ENCODE results near the gene CFAP97.

Gene CFAP97

GRCh38 chr4:185227713-185228278 is 24.0 kb upstream of the CFAP97 start:
- H3K27me3 Mint-ChIP-seq (ENCODE audit: low read depth), result no peaks in the 10 kb centered on the region
- H3K9me3 Mint-ChIP-seq, result no peaks in the 10 kb centered on the region
- no peaks in the 10 kb centered on the region for H3K36me3 Mint-ChIP-seq (ENCODE audit: low read depth)
- H3K4me1 Mint-ChIP-seq, result peaks cover 6% of the 10 kb centered on the region
- no peak for TF ChIP-seq CTCF (IDR thresholded peaks at IDR 0.05; ENCODE audit: unreplicated experiment in 3 of 3)
- H3K4me3 Mint-ChIP-seq, result no peak overlapping the region
- H3K27ac Mint-ChIP-seq, result no peak overlapping the region

GRCh38 chr4:185227131-185227551 is 23.3 kb upstream of the CFAP97 start:
- peaks cover under 1% of the 10 kb centered on the region for H3K4me1 Mint-ChIP-seq
- no peak overlapping the region for H3K27ac Mint-ChIP-seq
- no peaks in the 10 kb centered on the region for H3K27me3 Mint-ChIP-seq (ENCODE audit: low read depth)
- H3K9me3 Mint-ChIP-seq, result no peaks in the 10 kb centered on the region
- no peaks in the 10 kb centered on the region for H3K36me3 Mint-ChIP-seq (ENCODE audit: low read depth)
- TF ChIP-seq CTCF (IDR thresholded peaks at IDR 0.05; ENCODE audit: unreplicated experiment in 3 of 3), result peak; percentile 20 to 36 (median 31)
- H3K4me3 Mint-ChIP-seq, result no peak overlapping the region

DNA sequence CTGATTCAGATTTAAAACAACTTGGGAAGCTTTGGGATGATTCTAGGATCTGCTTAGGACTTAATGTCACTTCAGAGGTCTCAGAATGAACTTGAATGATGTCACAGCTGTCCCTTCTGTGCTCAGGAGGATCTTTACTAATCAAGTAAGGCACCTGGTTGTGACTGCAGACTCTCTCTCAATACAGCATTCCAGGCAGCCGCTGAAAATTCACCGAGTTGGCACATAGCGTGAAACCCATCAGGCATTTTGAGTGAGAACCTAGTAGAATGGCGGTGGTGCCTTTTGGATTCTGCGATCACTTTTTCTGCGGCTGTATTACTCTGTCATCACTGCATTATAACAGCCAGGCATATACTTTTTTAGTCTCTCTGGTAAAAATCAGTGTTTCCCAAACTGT is 22.1 kb upstream of the CFAP97 start:
- Mint-ChIP-seq H3K4me1 (peaks cover 8% of the 10 kb centered on the region), H3K27me3 (ENCODE audit: low read depth) (no peaks in the 10 kb centered on the region), H3K27ac (peak overlapping the region in 1 of 3 experiments; percentile 33), H3K4me3 (no peak overlapping the region), H3K36me3 (ENCODE audit: low read depth) (peaks cover 3% of the 10 kb centered on the region), H3K9me3 (no peaks in the 10 kb centered on the region)
- no peak for TF ChIP-seq CTCF (IDR thresholded peaks at IDR 0.05; ENCODE audit: unreplicated experiment in 3 of 3)

- H3K4me3 Mint-ChIP-seq, result no peak overlapping the region
- TF ChIP-seq CTCF (IDR thresholded peaks at IDR 0.05; ENCODE audit: unreplicated experiment in 3 of 3), result peak in 1 of 3 experiments; percentile 11
- H3K27me3 Mint-ChIP-seq (ENCODE audit: low read depth), result no peaks in the 10 kb centered on the region
- peaks cover 13% of the 10 kb centered on the region for H3K4me1 Mint-ChIP-seq
- no peak overlapping the region for H3K27ac Mint-ChIP-seq
- H3K9me3 Mint-ChIP-seq, result no peaks in the 10 kb centered on the region
- H3K36me3 Mint-ChIP-seq (ENCODE audit: low read depth), result peaks cover 3% of the 10 kb centered on the region
Observed at GRCh38 chr4:185224597-185224996, 20.8 kb upstream of the CFAP97 start.

- no peaks in the 10 kb centered on the region for H3K27me3 Mint-ChIP-seq (ENCODE audit: low read depth)
- peaks cover 3% of the 10 kb centered on the region for H3K36me3 Mint-ChIP-seq (ENCODE audit: low read depth)
- H3K9me3 Mint-ChIP-seq, result no peaks in the 10 kb centered on the region
- H3K4me3 Mint-ChIP-seq, result no peak overlapping the region
- no peak for TF ChIP-seq CTCF (IDR thresholded peaks at IDR 0.05; ENCODE audit: unreplicated experiment in 3 of 3)
- H3K27ac Mint-ChIP-seq, result peak overlapping the region in 1 of 3 experiments; percentile 29
- peaks cover 16% of the 10 kb centered on the region for H3K4me1 Mint-ChIP-seq
Observed at GRCh38 chr4:185222598-185222997, 18.8 kb upstream of the CFAP97 start.

GRCh38 chr4:185221912-185222311 is 18.1 kb upstream of the CFAP97 start:
- H3K27ac Mint-ChIP-seq, result peak overlapping the region; percentile 71 to 80 (median 72)
- no peaks in the 10 kb centered on the region for H3K9me3 Mint-ChIP-seq
- H3K36me3 Mint-ChIP-seq (ENCODE audit: low read depth), result peaks cover 3% of the 10 kb centered on the region
- H3K27me3 Mint-ChIP-seq (ENCODE audit: low read depth), result no peaks in the 10 kb centered on the region
- no peak for TF ChIP-seq CTCF (IDR thresholded peaks at IDR 0.05; ENCODE audit: unreplicated experiment in 3 of 3)
- peaks cover 18% of the 10 kb centered on the region for H3K4me1 Mint-ChIP-seq
- H3K4me3 Mint-ChIP-seq, result no peak overlapping the region
